GM21529 (cell line): ENCODE measurements around the gene SEMA5A.

Source experiments
- ATAC-seq: cut with Tn5 transposase; IDR thresholded peaks from one replicate; pipeline ENCODE4 v1.9.1; 2021; ENCODE audit not compliant: unreplicated experiment

SEMA5A gene, protein sequence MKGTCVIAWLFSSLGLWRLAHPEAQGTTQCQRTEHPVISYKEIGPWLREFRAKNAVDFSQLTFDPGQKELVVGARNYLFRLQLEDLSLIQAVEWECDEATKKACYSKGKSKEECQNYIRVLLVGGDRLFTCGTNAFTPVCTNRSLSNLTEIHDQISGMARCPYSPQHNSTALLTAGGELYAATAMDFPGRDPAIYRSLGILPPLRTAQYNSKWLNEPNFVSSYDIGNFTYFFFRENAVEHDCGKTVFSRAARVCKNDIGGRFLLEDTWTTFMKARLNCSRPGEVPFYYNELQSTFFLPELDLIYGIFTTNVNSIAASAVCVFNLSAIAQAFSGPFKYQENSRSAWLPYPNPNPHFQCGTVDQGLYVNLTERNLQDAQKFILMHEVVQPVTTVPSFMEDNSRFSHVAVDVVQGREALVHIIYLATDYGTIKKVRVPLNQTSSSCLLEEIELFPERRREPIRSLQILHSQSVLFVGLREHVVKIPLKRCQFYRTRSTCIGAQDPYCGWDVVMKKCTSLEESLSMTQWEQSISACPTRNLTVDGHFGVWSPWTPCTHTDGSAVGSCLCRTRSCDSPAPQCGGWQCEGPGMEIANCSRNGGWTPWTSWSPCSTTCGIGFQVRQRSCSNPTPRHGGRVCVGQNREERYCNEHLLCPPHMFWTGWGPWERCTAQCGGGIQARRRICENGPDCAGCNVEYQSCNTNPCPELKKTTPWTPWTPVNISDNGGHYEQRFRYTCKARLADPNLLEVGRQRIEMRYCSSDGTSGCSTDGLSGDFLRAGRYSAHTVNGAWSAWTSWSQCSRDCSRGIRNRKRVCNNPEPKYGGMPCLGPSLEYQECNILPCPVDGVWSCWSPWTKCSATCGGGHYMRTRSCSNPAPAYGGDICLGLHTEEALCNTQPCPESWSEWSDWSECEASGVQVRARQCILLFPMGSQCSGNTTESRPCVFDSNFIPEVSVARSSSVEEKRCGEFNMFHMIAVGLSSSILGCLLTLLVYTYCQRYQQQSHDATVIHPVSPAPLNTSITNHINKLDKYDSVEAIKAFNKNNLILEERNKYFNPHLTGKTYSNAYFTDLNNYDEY

DNA sequence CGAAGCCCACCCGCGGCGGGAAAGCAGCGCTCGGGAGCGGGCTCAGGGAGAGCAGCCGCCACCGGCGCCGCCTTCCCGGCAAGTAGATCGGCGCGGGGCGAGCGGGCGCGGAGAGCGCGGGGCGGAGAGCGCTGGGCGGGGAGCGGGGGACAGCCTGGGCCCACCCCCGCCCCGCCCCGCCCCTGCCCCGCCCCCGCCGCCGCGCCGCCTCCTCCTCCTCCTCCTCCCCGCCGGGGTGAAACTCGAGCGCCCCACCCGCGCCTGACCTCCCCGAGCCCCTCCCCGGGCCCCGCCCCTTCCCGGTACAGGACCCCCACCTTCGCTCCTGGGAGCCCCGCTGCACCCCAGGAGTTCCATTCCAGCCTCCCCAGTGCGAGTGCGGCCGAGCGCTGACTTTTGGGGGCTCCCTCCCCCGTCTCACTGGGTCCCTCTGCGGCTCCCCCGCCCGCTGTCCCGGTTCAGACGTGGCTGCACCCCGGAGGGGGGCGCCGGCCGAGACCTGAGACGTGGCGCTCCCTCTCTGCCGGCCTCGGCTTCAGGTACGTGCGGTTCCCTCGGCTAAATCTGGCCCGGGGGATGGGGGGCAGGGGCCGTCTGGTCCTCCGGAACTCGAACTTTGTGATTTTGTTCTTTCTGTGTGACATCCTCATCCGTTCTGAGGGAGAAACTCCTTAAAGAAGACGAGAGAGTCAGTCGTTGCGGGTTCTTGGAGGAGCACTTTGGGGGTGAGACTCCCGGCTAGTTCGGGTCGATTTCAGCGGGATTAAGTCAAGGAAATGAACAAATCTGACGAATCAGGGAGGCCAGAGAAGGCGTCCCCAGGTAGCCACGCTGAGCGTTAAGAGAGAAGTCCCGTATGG is at the start of gene SEMA5A:
Gene SEMA5A, minus strand, starts transcription at position 84 of the 860 bp plus-strand sequence. CDS start 166,129 bp downstream, outside the sequence.
- ATAC-seq, result no peak

DNA sequence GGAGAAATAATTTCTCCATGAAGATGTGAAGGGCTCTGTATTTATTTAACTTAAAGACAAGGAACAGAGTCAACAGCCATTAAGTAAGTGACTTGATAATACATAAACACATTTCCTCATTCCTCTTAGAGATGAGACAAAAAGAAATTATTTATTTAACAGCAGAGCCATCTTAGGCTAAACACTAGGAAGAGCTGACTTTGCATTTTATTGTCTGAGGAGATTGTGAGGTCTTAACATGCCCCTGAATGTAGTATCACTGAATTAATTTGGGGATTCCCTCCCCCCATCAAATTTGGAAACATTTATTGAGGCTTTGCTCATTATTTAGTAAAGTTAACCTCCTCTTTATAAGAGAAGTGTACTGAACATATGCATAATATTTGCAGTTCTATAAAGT is 49.0 kb upstream of the SEMA5A start:
- ATAC-seq, result no peak

DNA sequence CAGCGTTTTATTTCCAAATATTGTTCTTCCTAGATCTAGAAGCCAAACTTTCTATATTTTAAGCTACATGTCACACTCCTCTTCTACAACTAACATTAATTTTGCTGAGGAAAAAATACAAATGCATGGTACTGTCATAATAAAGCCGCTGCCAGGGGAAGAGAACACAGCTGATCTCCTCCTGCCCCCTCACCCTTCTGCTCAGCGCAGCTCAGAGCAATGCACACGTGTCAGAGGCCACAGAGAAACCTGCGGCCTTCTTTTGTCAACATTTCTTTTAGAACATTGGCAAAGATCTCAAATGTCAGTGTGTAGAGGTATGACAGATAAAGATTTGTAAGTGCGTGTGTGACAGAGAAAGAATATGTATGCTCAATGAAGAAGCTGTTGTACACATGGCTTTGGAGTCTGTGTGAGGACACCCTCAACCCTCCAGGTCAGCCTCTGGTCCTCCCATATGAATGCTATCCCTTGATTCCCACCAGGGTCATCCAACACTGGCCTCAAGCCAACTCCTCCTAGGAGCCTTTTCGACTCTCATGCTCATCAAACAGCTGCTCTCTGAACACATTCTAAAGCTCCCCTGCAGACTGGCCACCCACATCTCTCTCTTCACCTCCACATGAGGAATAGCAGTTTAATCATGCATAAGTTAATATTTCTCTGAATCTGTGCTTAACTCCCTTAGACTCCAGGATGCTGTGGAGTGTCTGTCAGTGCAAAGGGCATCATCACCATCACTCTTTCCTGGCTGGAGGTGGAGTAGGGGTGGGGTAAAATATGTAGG is 43.4 kb upstream of the SEMA5A start:
- no peak for ATAC-seq

DNA sequence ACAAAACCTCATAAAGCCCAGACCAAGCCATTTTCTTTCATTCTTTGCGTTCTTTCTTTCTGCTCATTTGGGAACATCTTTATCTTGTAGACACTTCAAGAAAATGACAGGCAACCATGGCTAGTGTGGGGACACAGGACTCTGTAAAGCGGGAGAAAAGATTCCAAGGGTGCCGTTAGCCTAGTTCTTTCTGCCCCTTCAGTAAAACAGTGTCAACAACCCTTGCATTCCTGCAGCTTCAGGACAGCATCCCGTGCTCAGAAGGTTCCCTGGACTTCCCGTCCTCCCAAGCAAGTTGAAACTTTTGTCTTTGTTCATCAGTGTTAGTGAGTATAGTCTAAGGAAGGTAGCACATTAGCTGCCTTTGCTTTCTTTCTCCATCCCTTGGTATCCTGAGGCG is 42.4 kb upstream of the SEMA5A start:
- ATAC-seq, result no peak

DNA sequence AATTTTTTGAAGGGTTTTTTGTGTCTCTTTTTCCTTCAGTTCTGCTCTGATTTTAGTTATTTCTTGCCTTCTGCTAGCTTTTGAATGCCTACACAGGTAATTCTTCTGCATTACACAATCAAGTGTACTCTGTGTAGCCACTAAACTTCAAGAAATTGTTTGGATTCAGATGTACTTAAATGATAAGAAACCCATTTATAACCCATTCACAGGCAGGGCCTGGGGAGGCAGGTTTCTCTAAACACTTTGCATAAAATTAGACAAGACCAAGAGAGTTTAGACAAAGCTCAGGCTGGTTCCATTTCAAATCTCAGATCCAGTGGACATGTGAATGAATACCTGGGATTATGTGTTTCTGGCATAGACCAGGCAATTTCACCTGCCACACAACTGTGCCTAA is 41.3 kb upstream of the SEMA5A start:
- ATAC-seq, result no peak

DNA sequence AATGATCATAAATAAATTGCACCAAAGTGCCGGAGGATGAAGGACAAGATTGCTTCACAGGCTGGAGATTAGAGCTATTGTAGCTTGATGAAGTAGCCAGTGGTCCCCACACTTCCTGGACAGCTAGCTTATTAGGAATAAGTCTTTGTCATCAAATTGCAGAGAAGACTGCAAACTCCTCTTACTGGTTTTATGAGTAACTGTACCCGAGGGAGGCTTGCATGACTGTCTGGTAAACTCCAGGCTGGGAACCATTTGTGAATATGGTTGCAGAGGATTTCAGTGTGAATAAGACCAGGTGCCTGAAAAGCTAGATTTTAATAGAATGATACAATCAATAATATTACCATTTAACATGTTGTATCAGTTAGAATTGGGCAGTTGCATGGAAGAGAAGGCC is 36.5 kb upstream of the SEMA5A start:
- no peak for ATAC-seq

DNA sequence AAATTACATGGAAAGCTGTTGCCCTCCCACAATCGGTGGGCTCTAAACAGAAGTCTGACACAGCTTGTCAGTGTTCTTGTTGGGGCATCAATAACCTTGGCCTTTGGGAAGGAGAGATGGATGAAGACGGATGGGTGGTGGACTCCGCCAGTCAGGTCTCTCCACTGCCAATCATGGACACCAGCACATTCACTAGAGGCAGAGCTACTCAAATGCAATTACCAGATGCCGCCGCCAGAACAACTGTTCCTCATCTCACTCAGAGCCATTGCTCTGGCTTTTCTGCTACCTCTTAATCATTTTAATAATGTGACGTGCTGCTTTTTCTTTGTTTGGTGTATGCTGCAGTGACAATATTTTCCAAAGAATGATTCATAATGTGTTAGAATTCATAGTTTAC is 27.9 kb upstream of the SEMA5A start:
- no peak for ATAC-seq

DNA sequence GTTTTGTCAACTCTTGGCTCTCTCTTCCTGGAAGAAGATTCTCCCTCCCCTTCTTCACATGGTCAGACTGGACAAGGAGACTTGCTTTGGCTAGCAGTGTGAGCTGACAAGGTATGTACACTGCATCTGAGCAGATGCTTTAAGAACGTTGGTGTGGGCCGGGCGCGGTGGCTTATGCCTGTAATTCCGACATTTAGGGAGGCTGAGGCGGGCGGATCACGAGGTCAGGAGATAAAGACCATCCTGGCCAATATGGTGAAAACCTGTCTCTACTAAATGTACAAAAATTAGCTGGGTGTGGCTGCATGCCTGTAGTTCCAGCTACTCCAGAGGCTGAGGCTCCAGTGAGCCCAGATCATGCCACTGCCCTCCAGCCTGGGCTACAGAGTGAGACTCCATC is 26.4 kb upstream of the SEMA5A start:
- ATAC-seq, result no peak

DNA sequence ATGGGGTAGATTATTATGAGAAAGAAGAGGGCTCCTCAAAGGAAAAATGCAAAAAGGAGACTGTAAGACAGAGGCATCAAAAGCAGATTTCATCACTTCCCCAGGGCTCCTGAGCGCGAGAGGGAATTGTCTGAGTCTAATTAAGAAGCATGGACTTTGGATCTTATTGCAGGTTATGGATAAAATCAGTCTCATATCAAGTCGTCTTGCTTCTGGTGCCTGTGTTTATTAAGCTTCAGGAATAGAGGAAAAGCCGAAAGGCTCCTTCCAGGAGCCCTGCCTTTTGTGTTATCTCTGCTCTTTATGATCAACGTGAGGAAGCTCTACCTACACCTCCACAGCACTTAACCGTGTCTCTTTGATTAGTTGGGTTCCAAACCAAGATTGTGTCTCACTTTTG is 25.0 kb upstream of the SEMA5A start:
- ATAC-seq, result no peak

DNA sequence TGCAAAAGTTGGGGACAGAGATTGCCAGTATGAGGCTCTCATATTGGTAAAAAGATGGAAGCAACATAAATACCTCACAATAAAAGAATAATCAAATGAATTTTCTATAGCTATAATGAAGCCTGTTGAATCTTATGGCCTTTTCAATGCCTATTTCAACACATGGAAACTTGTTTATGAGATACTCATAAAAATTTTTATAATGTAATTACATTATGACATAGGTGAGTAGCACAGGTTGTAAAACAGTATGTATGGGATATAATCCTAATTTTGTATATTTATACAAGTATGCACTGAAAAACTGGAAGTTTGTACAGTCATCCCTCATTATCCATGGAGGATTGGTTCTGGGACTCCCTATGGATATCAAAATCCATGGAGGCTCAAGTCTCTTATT is 21.2 kb upstream of the SEMA5A start:
- no peak for ATAC-seq

DNA sequence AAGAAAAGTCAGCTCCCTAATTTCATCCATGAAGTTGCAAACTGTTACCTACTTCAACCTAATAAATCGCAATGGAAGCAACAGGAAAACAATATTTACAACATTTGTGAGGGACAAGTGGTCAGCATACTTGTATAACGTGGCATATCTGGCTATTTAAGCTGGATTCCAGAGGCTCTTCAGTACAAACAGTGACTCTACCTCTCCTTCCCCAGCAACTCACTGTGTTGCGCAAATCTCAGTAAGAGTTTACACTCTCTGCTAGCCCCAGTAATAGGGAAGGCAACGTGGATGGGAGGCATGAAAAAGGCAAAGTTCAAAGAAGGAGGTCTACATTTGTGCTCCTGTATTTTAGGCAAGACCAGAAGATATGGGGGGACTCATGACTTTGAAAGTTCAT is 18.9 kb upstream of the SEMA5A start:
- ATAC-seq, result no peak

DNA sequence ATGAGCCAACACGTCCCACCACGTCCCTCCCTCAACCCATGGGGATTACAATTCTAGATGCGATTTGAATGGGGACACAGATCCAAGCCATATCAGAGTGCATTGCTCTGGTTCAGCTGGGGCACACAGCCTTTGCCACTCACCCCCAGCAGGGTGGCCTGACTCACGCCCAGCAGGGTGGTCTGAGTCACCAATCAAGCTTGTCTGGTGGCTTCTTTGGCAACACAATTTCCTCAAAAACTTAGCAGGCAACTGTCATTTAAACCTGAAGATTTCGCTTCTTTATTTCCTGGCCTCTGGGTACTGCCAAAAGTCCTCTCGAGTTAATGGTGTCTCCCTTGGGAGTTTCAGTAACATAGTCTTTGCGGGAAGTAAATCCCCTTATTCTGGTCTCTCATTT is 16.3 kb upstream of the SEMA5A start:
- ATAC-seq, result no peak

DNA sequence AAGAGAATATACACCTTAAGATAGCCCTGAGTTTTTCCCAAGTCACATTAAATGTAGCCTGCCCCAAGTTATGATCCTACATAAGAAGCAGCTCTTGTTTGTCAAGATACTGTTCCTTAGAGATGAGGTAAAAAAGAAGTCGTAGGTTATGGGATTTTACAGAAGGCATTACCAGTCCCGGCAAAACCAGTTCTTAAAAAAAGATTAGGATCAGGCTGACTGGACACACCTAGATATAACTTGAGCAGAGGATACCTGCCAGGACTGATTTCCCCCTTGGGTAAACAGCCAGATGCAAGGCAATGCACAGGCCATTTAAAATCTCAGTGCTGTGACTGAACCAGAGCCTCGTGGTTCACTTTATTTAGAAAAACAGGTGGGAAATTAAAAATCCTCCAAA is 14.1 kb upstream of the SEMA5A start:
- ATAC-seq, result no peak

DNA sequence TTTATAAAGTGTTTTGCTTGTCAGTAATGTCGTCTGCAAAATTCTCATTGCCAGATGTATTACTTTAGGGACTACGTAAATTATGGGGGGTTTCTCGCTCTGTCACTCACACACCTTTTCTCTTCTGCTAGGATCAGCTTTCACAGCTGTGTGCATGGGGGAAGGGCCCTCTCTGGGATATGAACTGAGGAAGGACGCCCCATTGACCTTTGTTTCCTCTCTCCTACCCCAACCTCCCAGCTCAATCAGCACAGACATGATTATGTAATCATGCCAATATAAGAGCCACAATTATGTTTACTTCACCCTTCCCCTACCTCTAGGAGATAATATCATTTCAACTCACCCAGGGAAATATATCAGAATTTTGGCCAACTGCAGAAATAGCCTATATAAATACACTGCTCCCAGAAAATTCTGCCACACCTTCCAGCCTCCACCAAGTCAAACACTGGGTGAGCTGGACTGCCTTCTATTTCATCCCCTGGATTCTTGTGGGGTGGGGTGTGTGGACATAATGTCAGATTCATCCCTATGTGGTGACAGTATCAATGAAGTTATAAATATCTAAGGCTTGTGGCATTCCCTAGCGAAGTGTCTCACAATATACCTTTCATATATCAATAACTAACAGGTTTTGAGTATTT is 12.6 kb upstream of the SEMA5A start:
- no peak for ATAC-seq

DNA sequence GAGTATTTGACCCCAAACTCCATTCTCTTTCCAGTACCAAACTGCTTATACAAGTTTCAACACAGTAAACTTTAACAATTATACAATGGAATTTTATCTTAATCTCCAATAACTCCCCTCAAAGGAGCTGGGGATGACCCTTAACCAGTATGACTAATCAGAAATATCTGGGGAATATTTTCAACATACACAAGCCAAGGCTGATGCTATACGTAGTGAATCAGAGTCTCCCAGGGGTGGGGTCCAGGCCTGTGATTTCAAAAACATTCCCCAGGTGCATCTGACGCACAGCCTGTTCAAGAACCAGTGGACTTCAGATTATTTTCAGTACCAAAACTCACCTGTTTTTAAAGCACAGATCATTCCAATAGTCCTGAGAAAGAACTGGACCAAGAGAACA is 11.8 kb upstream of the SEMA5A start:
- no peak for ATAC-seq

DNA sequence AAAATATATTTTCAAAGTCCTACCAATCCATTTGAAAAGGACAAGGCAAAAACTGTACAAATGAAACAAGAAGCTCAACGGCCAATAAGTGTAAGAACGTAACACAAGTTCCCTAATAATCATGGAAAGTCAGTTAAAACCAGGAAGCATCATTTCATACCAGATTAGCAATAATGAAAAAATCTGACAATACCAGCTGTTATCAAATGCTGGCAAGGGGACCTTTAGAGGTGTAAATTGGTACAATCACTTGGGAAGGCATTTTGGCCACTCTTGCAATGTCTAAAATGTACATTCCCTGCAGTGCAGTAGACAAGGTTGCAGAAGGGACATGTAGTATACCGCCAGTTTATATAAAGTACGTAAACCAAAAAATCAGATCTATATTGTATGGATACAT is 10.1 kb upstream of the SEMA5A start:
- ATAC-seq, result no peak

DNA sequence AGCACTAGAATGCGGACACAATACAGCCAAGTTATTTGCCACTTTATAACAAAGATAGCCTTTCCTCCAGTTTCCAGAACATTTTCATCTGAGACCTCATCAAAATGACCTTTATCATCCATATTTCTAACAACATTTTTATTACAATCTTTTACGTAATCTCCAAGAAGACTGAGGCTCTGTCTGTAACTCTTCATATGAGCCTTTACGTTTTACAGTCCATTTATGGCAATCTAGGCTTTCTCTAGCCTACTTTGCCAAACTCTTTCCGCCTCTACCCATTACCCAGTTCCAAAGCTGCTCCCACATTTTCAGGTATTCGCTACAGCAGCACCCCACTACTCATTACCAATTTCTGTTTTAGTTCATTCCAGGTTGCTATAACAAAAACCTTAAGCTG is 8.2 kb upstream of the SEMA5A start:
- no peak for ATAC-seq

DNA sequence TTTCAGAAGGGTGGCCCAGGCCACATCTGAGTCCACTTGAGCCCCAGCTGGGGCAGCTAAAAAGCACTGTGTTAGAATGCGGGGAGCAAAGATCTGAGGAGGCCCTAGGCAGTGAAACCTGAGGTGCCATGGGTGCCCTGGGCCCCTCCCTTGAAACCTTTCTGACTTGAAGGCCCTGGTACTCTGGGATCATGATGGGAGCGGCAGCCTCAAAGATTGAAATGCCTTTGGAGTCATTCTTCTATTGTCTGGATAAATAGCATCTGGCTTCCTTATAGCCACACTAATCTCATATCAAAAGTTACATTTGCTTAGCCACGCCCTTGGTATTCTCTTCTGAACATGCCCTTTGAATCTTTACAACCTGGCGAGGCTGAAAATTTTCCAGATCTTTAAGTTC is 7.7 kb upstream of the SEMA5A start:
- no peak for ATAC-seq
